Activated CD8-positive, alpha-beta memory T cell treated with anti-CD3 and anti-CD28 coated beads, Interleukin-2, amount 50 U/mL, for 48 hours (primary cell): ENCODE data around the gene LIN54.
"Not testable (repeated sequence)": the region's sequence is repeated elsewhere in the genome, so short reads cannot be mapped to it uniquely, and the experiment has no call there.

Source experiments
- DNase-seq: peaks from one replicate; pipeline ENCODE4 v3.0.0-alpha.2; 2020

LIN54 gene

GRCh38 chr4:83010522-83011318 lies at the start of gene LIN54:
TSS of gene LIN54 (minus strand) at chr4:83010823. CDS start at chr4:82984844, 25,979 bp downstream.
- DNase-seq: peak; percentile 88

GRCh38 chr4:83054928-83055327 lies 44.3 kb upstream of the LIN54 start:
- no peak for DNase-seq

GRCh38 chr4:83048781-83049180 lies 38.2 kb upstream of the LIN54 start:
- DNase-seq: not testable (repeated sequence)

- DNase-seq: no peak
Measured at GRCh38 chr4:83046693-83047473, 36.3 kb upstream of the LIN54 start.

GRCh38 chr4:83043801-83044407 lies 33.3 kb upstream of the LIN54 start:
- no peak for DNase-seq

- not testable (repeated sequence) for DNase-seq
Measured at GRCh38 chr4:83043157-83043556, 32.5 kb upstream of the LIN54 start.

GRCh38 chr4:83040269-83040668 lies 29.6 kb upstream of the LIN54 start:
- no peak for DNase-seq

GRCh38 chr4:83036991-83037665 lies 26.5 kb upstream of the LIN54 start:
- no peak for DNase-seq

- DNase-seq: peak; percentile 93
Measured at GRCh38 chr4:83034630-83035494, 24.2 kb upstream of the LIN54 start, which contains the start of gene COPS4. TSS of gene COPS4 (plus strand) at chr4:83035183. CDS start at chr4:83035225, 42 bp downstream.

GRCh38 chr4:83029688-83030087 lies 19.1 kb upstream of the LIN54 start:
- DNase-seq: no peak

- no peak for DNase-seq
Measured at GRCh38 chr4:83028976-83029375, 18.4 kb upstream of the LIN54 start.

- DNase-seq: no peak
Measured at GRCh38 chr4:83025563-83025962, 14.9 kb upstream of the LIN54 start.

- DNase-seq: no peak
Measured at GRCh38 chr4:83024233-83024632, 13.6 kb upstream of the LIN54 start.

- not testable (repeated sequence) for DNase-seq
Measured at GRCh38 chr4:83023599-83023998, 13.0 kb upstream of the LIN54 start.

GRCh38 chr4:83022724-83023450 lies 12.3 kb upstream of the LIN54 start:
- DNase-seq: no peak

- DNase-seq: no peak
Measured at GRCh38 chr4:83019794-83020494, 9.3 kb upstream of the LIN54 start.

- no peak for DNase-seq
Measured at GRCh38 chr4:83013902-83014301, 3.3 kb upstream of the LIN54 start.

- DNase-seq: no peak
Measured at GRCh38 chr4:83013420-83013867, 2.8 kb upstream of the LIN54 start.

GRCh38 chr4:83012687-83013419 lies 2.2 kb upstream of the LIN54 start:
- peak; percentile 97 for DNase-seq
